ENCODE results near the gene IQGAP1.
"Not testable (repeated sequence)": the region's sequence is repeated elsewhere in the genome, so short reads cannot be mapped to it uniquely, and the experiment has no call there.

IQGAP1 gene

GRCh38 chr15:90387534-90388461 is at the start of gene IQGAP1:
TSS of gene IQGAP1 (plus strand) at chr15:90388242. CDS start at chr15:90388342, 100 bp downstream.
- DNase-seq (ENCODE audit: low spot score) = peak; percentile 97

GRCh38 chr15:90338532-90338931 is 49.5 kb upstream of the IQGAP1 start:
- no peak for DNase-seq (ENCODE audit: low spot score)

- no peak for DNase-seq (ENCODE audit: low spot score)
Observed at GRCh38 chr15:90340345-90340744, 47.7 kb upstream of the IQGAP1 start.

GRCh38 chr15:90343302-90343790 is 44.7 kb upstream of the IQGAP1 start:
- peak; percentile 30 for DNase-seq (ENCODE audit: low spot score)

- DNase-seq (ENCODE audit: low spot score) = no peak
Observed at GRCh38 chr15:90344662-90345061, 43.4 kb upstream of the IQGAP1 start.

- DNase-seq (ENCODE audit: low spot score) = no peak
Observed at GRCh38 chr15:90345857-90346256, 42.2 kb upstream of the IQGAP1 start.

GRCh38 chr15:90347431-90348065 is 40.5 kb upstream of the IQGAP1 start:
- DNase-seq (ENCODE audit: low spot score) = not testable (repeated sequence)

GRCh38 chr15:90348456-90348855 is 39.6 kb upstream of the IQGAP1 start:
- DNase-seq (ENCODE audit: low spot score) = no peak

GRCh38 chr15:90349072-90349471 is 39.0 kb upstream of the IQGAP1 start:
- no peak for DNase-seq (ENCODE audit: low spot score)

- DNase-seq (ENCODE audit: low spot score) = no peak
Observed at GRCh38 chr15:90349821-90350220, 38.2 kb upstream of the IQGAP1 start.

GRCh38 chr15:90351479-90352106 is 36.4 kb upstream of the IQGAP1 start:
- no peak for DNase-seq (ENCODE audit: low spot score)

GRCh38 chr15:90352107-90352893 is 35.7 kb upstream of the IQGAP1 start, which contains the start of gene ZNF774:
TSS of gene ZNF774 (plus strand) at chr15:90352284. CDS start at chr15:90354661, 2,377 bp downstream.
- DNase-seq (ENCODE audit: low spot score) = peak; percentile 96

GRCh38 chr15:90354986-90355385 is 33.1 kb upstream of the IQGAP1 start:
- no peak for DNase-seq (ENCODE audit: low spot score)

- DNase-seq (ENCODE audit: low spot score) = peak; percentile 74
Observed at GRCh38 chr15:90358124-90359033, 29.7 kb upstream of the IQGAP1 start.

- DNase-seq (ENCODE audit: low spot score) = no peak
Observed at GRCh38 chr15:90360746-90361145, 27.3 kb upstream of the IQGAP1 start.

- peak; percentile 56 for DNase-seq (ENCODE audit: low spot score)
Observed at GRCh38 chr15:90362936-90363212, 25.2 kb upstream of the IQGAP1 start.

- peak; percentile 94 for DNase-seq (ENCODE audit: low spot score)
Observed at GRCh38 chr15:90364251-90364650, 23.8 kb upstream of the IQGAP1 start.

GRCh38 chr15:90365414-90366055 is 22.5 kb upstream of the IQGAP1 start:
- DNase-seq (ENCODE audit: low spot score) = no peak

- no peak for DNase-seq (ENCODE audit: low spot score)
Observed at GRCh38 chr15:90367576-90367975, 20.5 kb upstream of the IQGAP1 start.

GRCh38 chr15:90375071-90375470 is 13.0 kb upstream of the IQGAP1 start:
- no peak for DNase-seq (ENCODE audit: low spot score)

Data from kidney tubule cell (primary cell).